ENCODE results near the gene ANKFN1. TPM values are rescaled to one million over a fixed set of nuclear protein-coding genes. Genes with fewer than 3 reads are reported as not detected.

ANKFN1 gene
- total and polyA plus RNA-seq, 10 of the 15 experiments (the other 5 are each of a cell fraction or from before 2014, with no cell fraction given): 0.19 TPM; not detected in 9

DNA sequence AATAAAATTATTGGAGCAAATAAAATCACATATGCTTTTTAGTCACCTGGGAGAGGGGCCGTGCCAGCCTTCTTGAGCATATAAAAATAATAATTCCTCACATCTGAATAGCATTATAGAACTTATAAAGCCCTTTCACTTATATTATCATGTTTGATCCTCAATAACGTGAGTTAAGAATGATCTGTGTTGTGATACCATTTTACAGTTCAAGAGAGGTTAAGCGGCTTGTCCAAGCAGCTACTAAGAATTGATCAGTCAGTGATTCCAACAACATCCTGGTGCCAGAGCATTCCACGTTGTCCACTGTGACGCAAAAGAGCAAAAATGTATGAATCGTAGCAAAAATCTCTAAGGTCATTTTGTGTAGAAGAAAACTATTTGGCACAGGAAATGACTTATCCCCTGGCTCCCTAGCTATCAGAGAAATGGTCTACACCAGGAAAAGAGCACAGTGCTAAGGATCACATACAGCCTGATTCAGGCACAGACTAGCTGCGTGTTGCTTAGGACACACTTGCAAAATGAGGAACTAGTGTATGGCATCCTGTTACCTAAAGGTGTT lies 33.0 kb downstream of the ANKFN1 start:
- ChIA-PET RAD21 (ENCODE audit: unreplicated experiment) (no interaction called here), SMC1A (ENCODE audit: uncharacterized antibody, unreplicated experiment) (no interaction called here), POLR2A (no interaction called here), CTCF (no interaction called here)
- Histone ChIP-seq H3K9ac (ENCODE audit: control insufficient read depth, insufficient read depth, low read length) (no peak overlapping the region), H3K4me2 (ENCODE audit: control insufficient read depth, insufficient read depth) (no peak overlapping the region), H3K4me1 (ENCODE audit: control insufficient read depth, insufficient read depth, low read length) (no peaks in the 10 kb centered on the region), H3K27ac (ENCODE audit: control insufficient read depth, insufficient read depth) (no peak overlapping the region), H3K79me2 (ENCODE audit: control insufficient read depth, insufficient read depth, low read length) (no peaks in the 10 kb centered on the region), H4K20me1 (ENCODE audit: control insufficient read depth, insufficient read depth) (no peaks in the 10 kb centered on the region), H3K36me3 (ENCODE audit: control insufficient read depth in 2 of 2, insufficient read depth in 2 of 2, low read length in 1 of 2) (no peaks in the 10 kb centered on the region), H3K4me3 (no peak overlapping the region), H3K27me3 (replicated peaks in 1 of 2; ENCODE audit: control insufficient read depth in 2 of 2, insufficient read depth in 2 of 2, low read length in 1 of 2) (no peaks in the 10 kb centered on the region), H2AFZ (ENCODE audit: control insufficient read depth, low read depth, low read length) (no peak overlapping the region), H3K9me3 (replicated peaks; ENCODE audit: control insufficient read depth, insufficient read depth, low read length) (no peaks in the 10 kb centered on the region)
- WGBS (ENCODE audit: insufficient coverage, insufficient replicate concordance, low lambda C conversion rate, missing lambda C conversion rate): 31% methylated on average over 7 of the region's 7 CpGs
- BruUV-seq (replicated peaks): no TSS peak
- ATAC-seq (no peak), DNase-seq (ENCODE audit: low read depth, low spot score) (no peak), FAIRE-seq (no peak)
- intact Hi-C loops (cut with micrococcal nuclease; ENCODE audit: unreplicated experiment): no loop called here
- no peak for TF ChIP-seq POLR2AphosphoS2 (IDR thresholded peaks at IDR 0.05; ENCODE audit: low read depth, low read length)
- in situ Hi-C loops (cut with MboI): no loop called here

DNA sequence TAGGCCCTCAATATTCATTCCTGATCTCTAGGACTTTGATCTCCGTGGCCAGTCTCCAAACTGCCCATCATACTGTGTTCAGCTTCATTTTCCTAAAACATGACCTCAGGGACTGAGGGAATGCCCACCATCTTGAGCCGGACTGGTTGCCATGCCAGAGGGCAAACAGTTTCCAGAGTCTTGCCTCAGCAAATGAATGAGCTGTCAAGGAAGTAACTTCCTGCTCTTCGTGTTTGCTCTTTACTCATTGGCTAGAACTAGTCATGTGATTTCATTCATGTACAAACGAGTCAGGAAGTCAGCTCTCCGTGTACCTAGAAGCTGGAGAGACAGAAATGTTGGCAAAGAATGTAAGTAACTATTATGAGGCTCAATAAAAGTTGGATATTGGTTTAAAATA lies 50.2 kb downstream of the ANKFN1 start:
- intact Hi-C loops (cut with micrococcal nuclease; ENCODE audit: unreplicated experiment): no loop called here
- ChIA-PET CTCF (no interaction called here), RAD21 (ENCODE audit: unreplicated experiment) (no interaction called here), POLR2A (no interaction called here), SMC1A (ENCODE audit: uncharacterized antibody, unreplicated experiment) (no interaction called here)
- WGBS (ENCODE audit: insufficient coverage, insufficient replicate concordance, low lambda C conversion rate, missing lambda C conversion rate): 10% methylated on average over 5 of the region's 5 CpGs
- Histone ChIP-seq H3K9me3 (replicated peaks; ENCODE audit: control insufficient read depth, insufficient read depth, low read length) (no peaks in the 10 kb centered on the region), H3K9ac (ENCODE audit: control insufficient read depth, insufficient read depth, low read length) (no peak overlapping the region), H3K79me2 (ENCODE audit: control insufficient read depth, insufficient read depth, low read length) (no peaks in the 10 kb centered on the region), H3K27me3 (replicated peaks in 1 of 2; ENCODE audit: control insufficient read depth in 2 of 2, insufficient read depth in 2 of 2, low read length in 1 of 2) (no peaks in the 10 kb centered on the region), H3K4me2 (ENCODE audit: control insufficient read depth, insufficient read depth) (no peak overlapping the region), H3K27ac (ENCODE audit: control insufficient read depth, insufficient read depth) (no peak overlapping the region), H2AFZ (ENCODE audit: control insufficient read depth, low read depth, low read length) (peak overlapping the region; percentile 13; the same call in 1 of the 2 replicates), H3K4me3 (no peak overlapping the region), H3K4me1 (ENCODE audit: control insufficient read depth, insufficient read depth, low read length) (no peaks in the 10 kb centered on the region), H4K20me1 (ENCODE audit: control insufficient read depth, insufficient read depth) (no peaks in the 10 kb centered on the region), H3K36me3 (ENCODE audit: control insufficient read depth in 2 of 2, insufficient read depth in 2 of 2, low read length in 1 of 2) (no peaks in the 10 kb centered on the region)
- no TSS peak for BruUV-seq (replicated peaks)
- FAIRE-seq (no peak), DNase-seq (ENCODE audit: low read depth, low spot score) (no peak), ATAC-seq (peak; percentile 44)
- in situ Hi-C loops (cut with MboI): no loop called here
- TF ChIP-seq MTA2 (IDR thresholded peaks at IDR 0.05; ENCODE audit: low read depth): no peak
- no peak for TF ChIP-seq POLR2AphosphoS5 (IDR thresholded peaks at IDR 0.05; ENCODE audit: low read length)
- TF ChIP-seq SREBF2 (IDR thresholded peaks at IDR 0.05; ENCODE audit: low read length): no peak
- no peak for TF ChIP-seq NR2C1 (IDR thresholded peaks at IDR 0.05)
- no peak for TF ChIP-seq RBBP5 (conservative IDR thresholded peaks at IDR 0.05)
- no peak for TF ChIP-seq IKZF2 (IDR thresholded peaks at IDR 0.05)
- TF ChIP-seq BRCA1 (IDR thresholded peaks at IDR 0.05; ENCODE audit: low read depth, low read length): no peak
- TF ChIP-seq CHD2 (IDR thresholded peaks at IDR 0.05; ENCODE audit: borderline replicate concordance, low read depth, low read length): no peak
- TF ChIP-seq, protein P1, sequence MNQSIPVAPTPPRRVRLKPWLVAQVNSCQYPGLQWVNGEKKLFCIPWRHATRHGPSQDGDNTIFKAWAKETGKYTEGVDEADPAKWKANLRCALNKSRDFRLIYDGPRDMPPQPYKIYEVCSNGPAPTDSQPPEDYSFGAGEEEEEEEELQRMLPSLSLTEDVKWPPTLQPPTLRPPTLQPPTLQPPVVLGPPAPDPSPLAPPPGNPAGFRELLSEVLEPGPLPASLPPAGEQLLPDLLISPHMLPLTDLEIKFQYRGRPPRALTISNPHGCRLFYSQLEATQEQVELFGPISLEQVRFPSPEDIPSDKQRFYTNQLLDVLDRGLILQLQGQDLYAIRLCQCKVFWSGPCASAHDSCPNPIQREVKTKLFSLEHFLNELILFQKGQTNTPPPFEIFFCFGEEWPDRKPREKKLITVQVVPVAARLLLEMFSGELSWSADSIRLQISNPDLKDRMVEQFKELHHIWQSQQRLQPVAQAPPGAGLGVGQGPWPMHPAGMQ (IDR thresholded peaks at IDR 0.05; ENCODE audit: borderline replicate concordance): no peak
- TF ChIP-seq, protein P2, sequence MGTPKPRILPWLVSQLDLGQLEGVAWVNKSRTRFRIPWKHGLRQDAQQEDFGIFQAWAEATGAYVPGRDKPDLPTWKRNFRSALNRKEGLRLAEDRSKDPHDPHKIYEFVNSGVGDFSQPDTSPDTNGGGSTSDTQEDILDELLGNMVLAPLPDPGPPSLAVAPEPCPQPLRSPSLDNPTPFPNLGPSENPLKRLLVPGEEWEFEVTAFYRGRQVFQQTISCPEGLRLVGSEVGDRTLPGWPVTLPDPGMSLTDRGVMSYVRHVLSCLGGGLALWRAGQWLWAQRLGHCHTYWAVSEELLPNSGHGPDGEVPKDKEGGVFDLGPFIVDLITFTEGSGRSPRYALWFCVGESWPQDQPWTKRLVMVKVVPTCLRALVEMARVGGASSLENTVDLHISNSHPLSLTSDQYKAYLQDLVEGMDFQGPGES (IDR thresholded peaks at IDR 0.05): no peak
- no peak for TF ChIP-seq ZNF384 (IDR thresholded peaks at IDR 0.05; ENCODE audit: borderline replicate concordance, low read depth, low read length)
- TF ChIP-seq HCFC1 (IDR thresholded peaks at IDR 0.05; ENCODE audit: low read length): no peak
